GM13976 (cell line): ENCODE measurements around the gene APOB.

Experiments used
- DNase-seq: peaks from one replicate; pipeline ENCODE4 v3.0.0; 2012; ENCODE audit warnings: low spot score
- in situ Hi-C: fragments of 300-500 bp; cut with MboI; formaldehyde crosslinking; loops from one replicate; pipeline ENCODE4 v1.12.0; 2022; ENCODE audit warnings: low sequenced_read_pairs, mixed read lengths, inconsistent platforms; ENCODE audit not compliant: unreplicated experiment
- TF ChIP-seq, protein P1 (sequence below): IDR thresholded peaks from 2 replicates; pipeline ENCODE4 v1.5.1; 2012; ENCODE audit warnings: borderline replicate concordance, mild to moderate bottlenecking; ENCODE audit not compliant: insufficient read depth; ENCODE audit errors: extremely low read depth, missing control alignments, control extremely low read depth

Gene APOB, protein sequence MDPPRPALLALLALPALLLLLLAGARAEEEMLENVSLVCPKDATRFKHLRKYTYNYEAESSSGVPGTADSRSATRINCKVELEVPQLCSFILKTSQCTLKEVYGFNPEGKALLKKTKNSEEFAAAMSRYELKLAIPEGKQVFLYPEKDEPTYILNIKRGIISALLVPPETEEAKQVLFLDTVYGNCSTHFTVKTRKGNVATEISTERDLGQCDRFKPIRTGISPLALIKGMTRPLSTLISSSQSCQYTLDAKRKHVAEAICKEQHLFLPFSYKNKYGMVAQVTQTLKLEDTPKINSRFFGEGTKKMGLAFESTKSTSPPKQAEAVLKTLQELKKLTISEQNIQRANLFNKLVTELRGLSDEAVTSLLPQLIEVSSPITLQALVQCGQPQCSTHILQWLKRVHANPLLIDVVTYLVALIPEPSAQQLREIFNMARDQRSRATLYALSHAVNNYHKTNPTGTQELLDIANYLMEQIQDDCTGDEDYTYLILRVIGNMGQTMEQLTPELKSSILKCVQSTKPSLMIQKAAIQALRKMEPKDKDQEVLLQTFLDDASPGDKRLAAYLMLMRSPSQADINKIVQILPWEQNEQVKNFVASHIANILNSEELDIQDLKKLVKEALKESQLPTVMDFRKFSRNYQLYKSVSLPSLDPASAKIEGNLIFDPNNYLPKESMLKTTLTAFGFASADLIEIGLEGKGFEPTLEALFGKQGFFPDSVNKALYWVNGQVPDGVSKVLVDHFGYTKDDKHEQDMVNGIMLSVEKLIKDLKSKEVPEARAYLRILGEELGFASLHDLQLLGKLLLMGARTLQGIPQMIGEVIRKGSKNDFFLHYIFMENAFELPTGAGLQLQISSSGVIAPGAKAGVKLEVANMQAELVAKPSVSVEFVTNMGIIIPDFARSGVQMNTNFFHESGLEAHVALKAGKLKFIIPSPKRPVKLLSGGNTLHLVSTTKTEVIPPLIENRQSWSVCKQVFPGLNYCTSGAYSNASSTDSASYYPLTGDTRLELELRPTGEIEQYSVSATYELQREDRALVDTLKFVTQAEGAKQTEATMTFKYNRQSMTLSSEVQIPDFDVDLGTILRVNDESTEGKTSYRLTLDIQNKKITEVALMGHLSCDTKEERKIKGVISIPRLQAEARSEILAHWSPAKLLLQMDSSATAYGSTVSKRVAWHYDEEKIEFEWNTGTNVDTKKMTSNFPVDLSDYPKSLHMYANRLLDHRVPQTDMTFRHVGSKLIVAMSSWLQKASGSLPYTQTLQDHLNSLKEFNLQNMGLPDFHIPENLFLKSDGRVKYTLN (N-terminal part only)

DNA sequence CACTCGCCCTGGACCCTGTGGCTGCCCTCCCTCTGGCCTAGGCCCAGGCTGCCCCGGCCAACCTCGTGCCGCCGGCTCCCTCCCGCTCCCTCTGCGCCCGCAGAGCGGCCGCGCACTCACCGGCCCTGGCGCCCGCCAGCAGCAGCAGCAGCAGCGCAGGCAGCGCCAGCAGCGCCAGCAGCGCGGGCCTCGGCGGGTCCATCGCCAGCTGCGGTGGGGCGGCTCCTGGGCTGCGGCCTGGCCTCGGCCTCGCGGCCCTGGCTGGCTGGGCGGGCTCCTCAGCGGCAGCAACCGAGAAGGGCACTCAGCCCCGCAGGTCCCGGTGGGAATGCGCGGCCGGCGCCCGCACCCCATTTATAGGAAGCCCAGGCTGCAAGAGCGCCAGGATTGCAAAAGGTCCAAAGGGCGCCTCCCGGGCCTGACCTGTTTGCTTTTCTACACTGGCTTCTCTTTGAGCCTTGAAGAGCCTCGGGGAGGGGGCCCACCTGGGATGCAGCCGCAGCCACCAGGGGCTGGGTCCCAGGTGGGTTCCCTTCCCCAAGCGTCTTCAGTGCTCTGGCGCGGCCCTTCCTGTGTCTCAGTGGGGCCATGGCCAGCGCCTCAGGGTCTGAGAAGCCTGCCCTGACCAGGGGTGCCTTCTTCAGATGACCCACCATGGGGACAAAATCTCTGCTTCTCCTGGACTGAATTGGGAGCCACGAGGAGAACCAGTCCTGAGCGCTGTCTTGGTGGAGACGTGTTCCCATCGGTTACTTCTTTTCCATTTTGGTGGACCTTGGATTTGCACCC, at the start of gene APOB:
TSS of gene APOB (minus strand) at position 330 of the 789 bp plus-strand sequence. CDS start at position 202, 128 bp downstream.
- DNase-seq, result no peak
- TF ChIP-seq, protein P1, sequence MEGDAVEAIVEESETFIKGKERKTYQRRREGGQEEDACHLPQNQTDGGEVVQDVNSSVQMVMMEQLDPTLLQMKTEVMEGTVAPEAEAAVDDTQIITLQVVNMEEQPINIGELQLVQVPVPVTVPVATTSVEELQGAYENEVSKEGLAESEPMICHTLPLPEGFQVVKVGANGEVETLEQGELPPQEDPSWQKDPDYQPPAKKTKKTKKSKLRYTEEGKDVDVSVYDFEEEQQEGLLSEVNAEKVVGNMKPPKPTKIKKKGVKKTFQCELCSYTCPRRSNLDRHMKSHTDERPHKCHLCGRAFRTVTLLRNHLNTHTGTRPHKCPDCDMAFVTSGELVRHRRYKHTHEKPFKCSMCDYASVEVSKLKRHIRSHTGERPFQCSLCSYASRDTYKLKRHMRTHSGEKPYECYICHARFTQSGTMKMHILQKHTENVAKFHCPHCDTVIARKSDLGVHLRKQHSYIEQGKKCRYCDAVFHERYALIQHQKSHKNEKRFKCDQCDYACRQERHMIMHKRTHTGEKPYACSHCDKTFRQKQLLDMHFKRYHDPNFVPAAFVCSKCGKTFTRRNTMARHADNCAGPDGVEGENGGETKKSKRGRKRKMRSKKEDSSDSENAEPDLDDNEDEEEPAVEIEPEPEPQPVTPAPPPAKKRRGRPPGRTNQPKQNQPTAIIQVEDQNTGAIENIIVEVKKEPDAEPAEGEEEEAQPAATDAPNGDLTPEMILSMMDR, result no peak
- in situ Hi-C loops, result loop anchor here (25.0 kb wide), 1 partner anchor 268 kb away; no protein-coding TSS in a partner anchor

DNA sequence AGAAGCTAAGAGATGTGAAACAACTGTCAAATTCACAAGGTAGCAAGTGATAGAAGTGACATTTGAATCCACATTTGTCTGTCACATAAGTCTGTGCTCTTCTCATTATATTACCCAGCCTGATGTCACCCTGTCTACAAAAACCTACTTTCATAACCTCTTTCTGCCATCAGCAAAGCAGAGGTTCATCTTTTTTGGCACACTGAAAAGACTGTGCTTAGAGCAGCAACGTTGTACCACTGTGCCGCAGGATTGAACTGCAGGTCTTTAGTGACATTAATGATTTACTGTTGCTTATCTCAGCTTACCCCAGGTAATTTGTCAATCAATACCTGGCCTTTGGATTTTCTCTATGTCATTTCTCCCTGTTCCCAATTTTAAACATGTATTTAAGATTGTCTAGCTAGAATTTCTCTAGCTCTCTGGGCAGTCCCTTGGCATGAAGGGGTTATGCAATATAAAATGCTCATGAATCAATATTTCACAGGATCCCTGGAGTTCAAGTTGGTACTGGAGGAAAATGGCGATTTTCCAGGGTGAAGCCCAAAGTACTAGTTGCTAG, 48.5 kb upstream of the APOB start:
- no peak for DNase-seq
- in situ Hi-C loops, result no loop called here
- TF ChIP-seq, protein P1, result no peak

DNA sequence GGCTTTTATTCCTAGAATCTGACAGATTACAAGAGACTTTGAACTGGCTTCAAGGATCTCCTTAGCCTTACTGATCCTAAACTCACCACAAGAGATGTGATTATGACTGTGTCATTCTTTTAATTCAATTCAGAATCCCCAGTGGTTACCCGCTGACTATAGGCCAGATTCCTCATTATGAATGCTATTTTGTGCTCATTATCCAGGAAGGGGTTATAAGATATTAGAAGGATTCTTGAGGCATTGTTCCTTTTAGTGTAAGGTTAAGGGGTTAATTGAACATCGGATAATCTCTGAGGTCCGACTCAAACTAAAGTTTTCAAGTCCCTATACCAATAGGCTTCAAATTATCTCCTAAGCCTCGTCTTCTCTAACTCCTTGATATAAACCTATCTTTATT, 40.5 kb upstream of the APOB start:
- in situ Hi-C loops, result no loop called here
- no peak for DNase-seq
- TF ChIP-seq, protein P1, result no peak

DNA sequence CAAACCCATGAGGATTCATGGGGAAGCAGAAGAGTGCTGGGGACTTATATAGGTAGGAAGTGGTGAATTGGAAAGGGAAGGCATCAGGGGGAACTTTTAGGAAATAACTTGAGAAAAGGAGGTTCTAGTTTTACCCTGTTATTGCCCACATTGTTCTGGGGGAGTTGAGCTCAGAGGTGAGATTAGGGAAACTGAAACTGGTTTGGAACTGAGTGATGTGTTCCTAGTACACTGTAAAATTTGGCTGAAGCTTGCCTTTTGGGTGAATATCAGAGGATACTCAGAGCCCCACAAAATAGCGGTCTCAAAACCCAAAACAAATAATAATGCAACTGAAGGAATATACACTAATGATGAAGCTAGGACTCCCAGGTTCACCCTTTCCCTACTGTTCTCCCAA, 39.6 kb upstream of the APOB start:
- DNase-seq, result no peak
- TF ChIP-seq, protein P1, result no peak
- in situ Hi-C loops, result no loop called here

DNA sequence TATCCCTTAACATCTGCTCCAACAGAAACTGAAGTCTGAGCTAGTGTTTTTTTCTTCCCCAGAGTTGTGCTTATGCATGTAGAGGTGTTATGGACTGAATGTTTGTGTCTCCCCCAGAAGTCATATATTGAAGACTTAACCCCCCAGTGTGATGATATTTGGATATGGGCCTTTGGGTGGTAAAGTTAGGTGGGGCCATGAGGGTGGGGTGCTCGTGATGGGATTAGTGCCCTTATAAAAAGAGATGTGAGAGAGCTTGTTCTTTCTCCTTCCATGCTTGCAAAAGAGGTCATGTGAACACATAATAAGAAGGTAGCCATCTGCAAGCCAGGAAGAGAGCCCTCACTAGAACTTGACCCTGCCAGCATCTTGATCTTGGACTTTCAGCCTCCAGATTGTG, 34.4 kb upstream of the APOB start:
- DNase-seq, result no peak
- in situ Hi-C loops, result no loop called here
- TF ChIP-seq, protein P1, result no peak
